Measurements from ENCODE around the gene FAM20C.

Gene FAM20C

GRCh38 chr7:256981-257646, 64.7 kb downstream of the FAM20C start (continued):
- no peak for TF ChIP-seq ZNF518A (tag by site-specific recombination; conservative IDR thresholded peaks at IDR 0.05; ENCODE audit: low read depth)

DNA sequence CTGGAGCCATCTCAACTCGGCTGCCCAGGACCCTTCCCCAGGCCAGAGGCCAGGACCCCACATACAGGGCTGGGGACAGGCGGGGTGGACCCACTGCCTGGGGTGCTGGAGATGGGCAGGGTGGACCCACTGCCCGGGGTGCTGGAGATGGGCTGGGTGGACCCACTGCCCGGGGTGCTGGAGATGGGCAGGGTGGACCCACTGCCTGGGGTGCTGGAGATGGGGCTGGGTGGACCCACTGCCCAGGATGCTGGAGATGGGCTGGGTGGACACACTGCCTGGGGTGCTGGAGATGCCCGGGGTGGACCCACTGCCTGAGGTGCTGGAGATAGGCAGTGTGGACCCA, 65.2 kb downstream of the FAM20C start:
- ChIA-PET POLR2A (no interaction called here), CTCF (no interaction called here)
- H3K4me1 ChIP-seq (ENCODE audit: control insufficient read depth, insufficient read depth, low read length): no peaks in the 10 kb centered on the region
- no peaks in the 10 kb centered on the region; the same call in 1 of the 2 replicates for H3K9me3 ChIP-seq (ENCODE audit: control insufficient read depth, insufficient read depth, low read depth, low read length)
- H3K36me3 ChIP-seq (ENCODE audit: control insufficient read depth in 2 of 2, insufficient read depth in 1 of 2, low read length in 2 of 2): peaks cover 3 to 24% of the 10 kb centered on the region in 2 experiments; a peak in 2 of 3 replicates
- H3K27ac ChIP-seq (ENCODE audit: extremely low read depth, low read depth, low read length): no peak overlapping the region
- no peak overlapping the region for H3K4me3 ChIP-seq (ENCODE audit: low read depth, low read length)
- no peak for TF ChIP-seq ZSCAN16 (tag by site-specific recombination; IDR thresholded peaks at IDR 0.05)
- TF ChIP-seq ZNF23 (tag by site-specific recombination; IDR thresholded peaks at IDR 0.05; ENCODE audit: borderline replicate concordance): no peak
- no peak for TF ChIP-seq ZNF707 (tag by site-specific recombination; IDR thresholded peaks at IDR 0.05)
- no peak for TF ChIP-seq ZNF530 (tag by site-specific recombination; IDR thresholded peaks at IDR 0.05; ENCODE audit: low read depth)
- TF ChIP-seq ZNF274 (IDR thresholded peaks at IDR 0.05; ENCODE audit: low read length): no peak
- TF ChIP-seq ZNF274 (tag by site-specific recombination; IDR thresholded peaks at IDR 0.05; ENCODE audit: borderline replicate concordance): no peak
- TF ChIP-seq ZNF548 (tag by site-specific recombination; IDR thresholded peaks at IDR 0.05): no peak

GRCh38 chr7:258476-259190, 66.3 kb downstream of the FAM20C start:
- Histone ChIP-seq H3K4me3 (ENCODE audit: low read depth, low read length) (no peak overlapping the region), H3K27ac (ENCODE audit: extremely low read depth, low read depth, low read length) (no peak overlapping the region), H3K36me3 (ENCODE audit: control insufficient read depth in 2 of 2, insufficient read depth in 1 of 2, low read length in 2 of 2) (peaks cover 3 to 24% of the 10 kb centered on the region in 2 experiments; a peak in 2 of 3 replicates), H3K9me3 (ENCODE audit: control insufficient read depth, insufficient read depth, low read depth, low read length) (no peaks in the 10 kb centered on the region; the same call in 1 of the 2 replicates), H3K4me1 (ENCODE audit: control insufficient read depth, insufficient read depth, low read length) (no peaks in the 10 kb centered on the region)
- CTCF ChIA-PET: no interaction called here
- no peak for TF ChIP-seq ZNF558 (tag by site-specific recombination; IDR thresholded peaks at IDR 0.05)
- no peak for TF ChIP-seq ZNF510 (tag by site-specific recombination; IDR thresholded peaks at IDR 0.05; ENCODE audit: insufficient replicate concordance)
- no peak for TF ChIP-seq ZBTB7A (tag by site-specific recombination; IDR thresholded peaks at IDR 0.05; ENCODE audit: low read depth)
- TF ChIP-seq YY1 (tag by site-specific recombination; IDR thresholded peaks at IDR 0.05): no peak
- TF ChIP-seq REST (tag by site-specific recombination; IDR thresholded peaks at IDR 0.05): no peak
- no peak for TF ChIP-seq ZBTB8A (tag by site-specific recombination; IDR thresholded peaks at IDR 0.05)
- no peak for TF ChIP-seq OSR2 (tag by site-specific recombination; IDR thresholded peaks at IDR 0.05)
- no peak for TF ChIP-seq ZNF777 (tag by site-specific recombination; IDR thresholded peaks at IDR 0.05; ENCODE audit: borderline replicate concordance)
- POLR2A ChIA-PET: no interaction called here
